RPMI7951 (cell line): ENCODE data around the gene PCID2. TPM values are rescaled to one million over a fixed set of nuclear protein-coding genes. Genes with fewer than 3 reads are reported as not detected.
"Not testable (repeated sequence)": the region's sequence is repeated elsewhere in the genome, so short reads cannot be mapped to it uniquely, and the experiment has no call there.

Experiments used
- DNase-seq: peaks from one replicate; pipeline ENCODE4 v3.0.0-alpha.2; 2012; ENCODE audit warnings: low read depth
- total RNA-seq: library from RNA; depleted of rRNA; stranded (reverse); fragments of >200 nt; shearing (Covaris generic); gene quantifications from 2 replicates; pipeline ENCODE4 v1.2.3, GENCODE V29; 2014

Gene PCID2
- total RNA-seq, 1 experiment from 2014 or later: 55.3 TPM

- DNase-seq: no peak
Measured at GRCh38 chr13:113166266-113166665, 42.2 kb downstream of the PCID2 start.

GRCh38 chr13:113164492-113164891 is 44.0 kb downstream of the PCID2 start:
- DNase-seq: no peak

GRCh38 chr13:113162783-113163685 is 45.4 kb downstream of the PCID2 start:
- no peak for DNase-seq

GRCh38 chr13:113161975-113162374 is 46.5 kb downstream of the PCID2 start:
- not testable (repeated sequence) for DNase-seq

GRCh38 chr13:113161433-113161832 is 47.0 kb downstream of the PCID2 start:
- no peak for DNase-seq

GRCh38 chr13:113160983-113161382 is 47.5 kb downstream of the PCID2 start:
- no peak for DNase-seq

GRCh38 chr13:113159701-113160100 is 48.8 kb downstream of the PCID2 start:
- DNase-seq: no peak

- DNase-seq: no peak
Measured at GRCh38 chr13:113158946-113159345, 49.5 kb downstream of the PCID2 start.

- no peak for DNase-seq
Measured at GRCh38 chr13:113157929-113158747, 50.3 kb downstream of the PCID2 start, which contains the start of gene PROZ. PROZ (plus strand) TSS chr13:113158648; CDS start chr13:113158661, 13 bp downstream.

- no peak for DNase-seq
Measured at GRCh38 chr13:113157206-113157928, 51.1 kb downstream of the PCID2 start.

GRCh38 chr13:113155982-113156655 is 52.4 kb downstream of the PCID2 start:
- no peak for DNase-seq

- DNase-seq: peak; percentile 13
Measured at GRCh38 chr13:113155201-113155600, 53.3 kb downstream of the PCID2 start.

GRCh38 chr13:113153810-113154748 is 54.4 kb downstream of the PCID2 start:
- peak; percentile 67 for DNase-seq

GRCh38 chr13:113152984-113153809 is 55.3 kb downstream of the PCID2 start:
- peak; percentile 1 for DNase-seq

- DNase-seq: no peak
Measured at GRCh38 chr13:113152691-113152983, 55.8 kb downstream of the PCID2 start.

GRCh38 chr13:113151745-113152690 is 56.5 kb downstream of the PCID2 start:
- DNase-seq: no peak

GRCh38 chr13:113150550-113151365 is 57.7 kb downstream of the PCID2 start:
- no peak for DNase-seq
